Mesenteric fat pad (tissue), 1 donor: ENCODE results near the gene GYPB. TPM values are rescaled to one million over a fixed set of nuclear protein-coding genes. Genes with fewer than 3 reads are reported as not detected.

ENCODE experiments used
- total RNA-seq: library from RNA; stranded (reverse); fragmentation: NEBNext Ultra II Directional; extraction: Animal tissue kit (Norgen Biotek cat#: 25700); gene quantifications from one replicate; pipeline ENCODE4 v1.2.1, GENCODE V29; 2021
- donor health status: DM: yes; HTN: yes; CAD: no.

Gene GYPB
- total RNA-seq, 1 donor from 2014 or later, result not detected

Other genes starting within 250 kb of the GYPB start
- 1.7 TPM for gene GYPE, start 113.8 kb downstream of the GYPB start, total RNA-seq
- gene GYPA, start 121.3 kb upstream of the GYPB start, total RNA-seq, result not detected